ENCODE data around the gene SREBF2. TPM values are rescaled to one million over a fixed set of nuclear protein-coding genes. Genes with fewer than 3 reads are reported as not detected.

SREBF2 gene
- total and polyA plus RNA-seq, 4 donors, result 60.2 to 176 (median 119) TPM

GRCh38 chr22:41892721-41893120, 59.8 kb downstream of the SREBF2 start:
- DNase-seq (ENCODE audit: low read depth in 4 of 6, low spot score in 6 of 6), result no peak
- H3K27ac ChIP-seq (ENCODE audit: low read depth, low read length), result no peak overlapping the region
- H3K9me3 ChIP-seq (ENCODE audit: control insufficient read depth, insufficient read depth, low read length), result no peaks in the 10 kb centered on the region
- WGBS (ENCODE audit: insufficient coverage), result 87% methylated on average over 4 of the region's 4 CpGs
- H3K4me1 ChIP-seq (ENCODE audit: control insufficient read depth, insufficient read depth, low read length), result no peaks in the 10 kb centered on the region
- no peaks in the 10 kb centered on the region for H3K27me3 ChIP-seq (ENCODE audit: control insufficient read depth, insufficient read depth, low read length)
- H3K4me3 ChIP-seq (ENCODE audit: low read depth, low read length), result no peak overlapping the region
- H3K36me3 ChIP-seq (ENCODE audit: control insufficient read depth, insufficient read depth, low read length), result peaks cover 83% of the 10 kb centered on the region

GRCh38 chr22:41893591-41894375, 60.9 kb downstream of the SREBF2 start:
- no peaks in the 10 kb centered on the region for H3K27me3 ChIP-seq (ENCODE audit: control insufficient read depth, insufficient read depth, low read length)
- DNase-seq (ENCODE audit: low read depth in 4 of 6, low spot score in 6 of 6), result no peak
- peaks cover 94% of the 10 kb centered on the region for H3K36me3 ChIP-seq (ENCODE audit: control insufficient read depth, insufficient read depth, low read length)
- 89% methylated on average over 4 of the region's 7 CpGs for WGBS (ENCODE audit: insufficient coverage)
- no peaks in the 10 kb centered on the region for H3K4me1 ChIP-seq (ENCODE audit: control insufficient read depth, insufficient read depth, low read length)
- no peaks in the 10 kb centered on the region for H3K9me3 ChIP-seq (ENCODE audit: control insufficient read depth, insufficient read depth, low read length)
- no peak overlapping the region for H3K4me3 ChIP-seq (ENCODE audit: low read depth, low read length)
- H3K27ac ChIP-seq (ENCODE audit: low read depth, low read length), result no peak overlapping the region

GRCh38 chr22:41898645-41899044, 65.7 kb downstream of the SREBF2 start:
- Histone ChIP-seq H3K4me1 (ENCODE audit: control insufficient read depth, insufficient read depth, low read length) (no peaks in the 10 kb centered on the region), H3K36me3 (ENCODE audit: control insufficient read depth, insufficient read depth, low read length) (peaks cover 96% of the 10 kb centered on the region), H3K27me3 (ENCODE audit: control insufficient read depth, insufficient read depth, low read length) (no peaks in the 10 kb centered on the region), H3K4me3 (ENCODE audit: low read depth, low read length) (no peak overlapping the region), H3K9me3 (ENCODE audit: control insufficient read depth, insufficient read depth, low read length) (no peaks in the 10 kb centered on the region), H3K27ac (ENCODE audit: low read depth, low read length) (no peak overlapping the region)
- 90% methylated on average over 10 of the region's 11 CpGs for WGBS (ENCODE audit: insufficient coverage)
- DNase-seq (ENCODE audit: low read depth in 4 of 6, low spot score in 6 of 6), result no peak

- Histone ChIP-seq H3K27me3 (ENCODE audit: control insufficient read depth, insufficient read depth, low read length) (no peaks in the 10 kb centered on the region), H3K4me1 (ENCODE audit: control insufficient read depth, insufficient read depth, low read length) (no peaks in the 10 kb centered on the region), H3K9me3 (ENCODE audit: control insufficient read depth, insufficient read depth, low read length) (no peaks in the 10 kb centered on the region), H3K27ac (ENCODE audit: low read depth, low read length) (no peak overlapping the region), H3K36me3 (ENCODE audit: control insufficient read depth, insufficient read depth, low read length) (peaks cover 98% of the 10 kb centered on the region), H3K4me3 (ENCODE audit: low read depth, low read length) (no peak overlapping the region)
- no peak for DNase-seq (ENCODE audit: low read depth in 4 of 6, low spot score in 6 of 6)
- 91% methylated on average over 5 of the region's 5 CpGs for WGBS (ENCODE audit: insufficient coverage)
Observed at GRCh38 chr22:41899110-41899509, 66.2 kb downstream of the SREBF2 start.

- no peak overlapping the region for H3K27ac ChIP-seq (ENCODE audit: low read depth, low read length)
- no peaks in the 10 kb centered on the region for H3K9me3 ChIP-seq (ENCODE audit: control insufficient read depth, insufficient read depth, low read length)
- no peak overlapping the region for H3K4me3 ChIP-seq (ENCODE audit: low read depth, low read length)
- H3K4me1 ChIP-seq (ENCODE audit: control insufficient read depth, insufficient read depth, low read length), result no peaks in the 10 kb centered on the region
- DNase-seq (ENCODE audit: low read depth in 4 of 6, low spot score in 6 of 6), result no peak
- H3K36me3 ChIP-seq (ENCODE audit: control insufficient read depth, insufficient read depth, low read length), result peaks cover 98% of the 10 kb centered on the region
- H3K27me3 ChIP-seq (ENCODE audit: control insufficient read depth, insufficient read depth, low read length), result no peaks in the 10 kb centered on the region
- WGBS (ENCODE audit: insufficient coverage), result 85% methylated on average over 11 of the region's 13 CpGs
Observed at GRCh38 chr22:41899992-41900651, 67.2 kb downstream of the SREBF2 start.

GRCh38 chr22:41900652-41901312, 67.9 kb downstream of the SREBF2 start:
- 93% methylated on average over 8 of the region's 8 CpGs for WGBS (ENCODE audit: insufficient coverage)
- no peak for DNase-seq (ENCODE audit: low read depth in 4 of 6, low spot score in 6 of 6)
- H3K36me3 ChIP-seq (ENCODE audit: control insufficient read depth, insufficient read depth, low read length), result peaks cover 100% of the 10 kb centered on the region
- no peak overlapping the region for H3K4me3 ChIP-seq (ENCODE audit: low read depth, low read length)
- no peaks in the 10 kb centered on the region for H3K9me3 ChIP-seq (ENCODE audit: control insufficient read depth, insufficient read depth, low read length)
- no peak overlapping the region for H3K27ac ChIP-seq (ENCODE audit: low read depth, low read length)
- no peaks in the 10 kb centered on the region for H3K27me3 ChIP-seq (ENCODE audit: control insufficient read depth, insufficient read depth, low read length)
- H3K4me1 ChIP-seq (ENCODE audit: control insufficient read depth, insufficient read depth, low read length), result no peaks in the 10 kb centered on the region

- H3K4me1 ChIP-seq (ENCODE audit: control insufficient read depth, insufficient read depth, low read length), result no peaks in the 10 kb centered on the region
- H3K4me3 ChIP-seq (ENCODE audit: low read depth, low read length), result no peak overlapping the region
- 97% methylated on average over 7 of the region's 7 CpGs for WGBS (ENCODE audit: insufficient coverage)
- H3K27me3 ChIP-seq (ENCODE audit: control insufficient read depth, insufficient read depth, low read length), result no peaks in the 10 kb centered on the region
- H3K27ac ChIP-seq (ENCODE audit: low read depth, low read length), result no peak overlapping the region
- H3K9me3 ChIP-seq (ENCODE audit: control insufficient read depth, insufficient read depth, low read length), result no peaks in the 10 kb centered on the region
- DNase-seq (ENCODE audit: low read depth in 4 of 6, low spot score in 6 of 6), result no peak
- H3K36me3 ChIP-seq (ENCODE audit: control insufficient read depth, insufficient read depth, low read length), result peaks cover 99% of the 10 kb centered on the region
Observed at GRCh38 chr22:41902016-41902415, 69.1 kb downstream of the SREBF2 start.

- Histone ChIP-seq H3K4me3 (ENCODE audit: low read depth, low read length) (no peak overlapping the region), H3K36me3 (ENCODE audit: control insufficient read depth, insufficient read depth, low read length) (peaks cover 99% of the 10 kb centered on the region), H3K4me1 (ENCODE audit: control insufficient read depth, insufficient read depth, low read length) (no peaks in the 10 kb centered on the region), H3K9me3 (ENCODE audit: control insufficient read depth, insufficient read depth, low read length) (no peaks in the 10 kb centered on the region), H3K27me3 (ENCODE audit: control insufficient read depth, insufficient read depth, low read length) (no peaks in the 10 kb centered on the region), H3K27ac (ENCODE audit: low read depth, low read length) (no peak overlapping the region)
- DNase-seq (ENCODE audit: low read depth in 4 of 6, low spot score in 6 of 6), result no peak
- 85% methylated on average over 15 of the region's 15 CpGs for WGBS (ENCODE audit: insufficient coverage)
Observed at GRCh38 chr22:41902932-41903421, 70.1 kb downstream of the SREBF2 start.

- no peaks in the 10 kb centered on the region for H3K9me3 ChIP-seq (ENCODE audit: control insufficient read depth, insufficient read depth, low read length)
- no peak for DNase-seq (ENCODE audit: low read depth in 4 of 6, low spot score in 6 of 6)
- no peak overlapping the region for H3K4me3 ChIP-seq (ENCODE audit: low read depth, low read length)
- peaks cover 96% of the 10 kb centered on the region for H3K36me3 ChIP-seq (ENCODE audit: control insufficient read depth, insufficient read depth, low read length)
- 95% methylated on average over 16 of the region's 24 CpGs for WGBS (ENCODE audit: insufficient coverage)
- peaks cover 7% of the 10 kb centered on the region for H3K27me3 ChIP-seq (ENCODE audit: control insufficient read depth, insufficient read depth, low read length)
- H3K27ac ChIP-seq (ENCODE audit: low read depth, low read length), result no peak overlapping the region
- H3K4me1 ChIP-seq (ENCODE audit: control insufficient read depth, insufficient read depth, low read length), result peaks cover 15% of the 10 kb centered on the region
Observed at GRCh38 chr22:41904450-41905410, 71.8 kb downstream of the SREBF2 start.
